Aorta (tissue), 5 donors: ENCODE data around the gene PARD6A. TPM values are rescaled to one million over a fixed set of nuclear protein-coding genes. Genes with fewer than 3 reads are reported as not detected.
A peak's percentile ranks its signal among the peaks of the same experiment; 100 is the strongest.

Experiments used
- ATAC-seq: fragments of 200-7000 bp; cut with Tn5 transposase; one replicate; pipeline ENCODE4 v1.9.1; 2022; ENCODE audit warnings: moderate library complexity; ENCODE audit not compliant: low FRiP score
- DNase-seq, 2 donors: peaks; one replicate each; pipeline ENCODE4 v3.0.0-alpha.2; 2020
- H3K27ac ChIP-seq, 2 donors: one replicate each; pipeline ENCODE4 v1.5.1; 2013; ENCODE audit warnings: low read length in 2 of 2, mild to moderate bottlenecking in 2 of 2, moderate library complexity in 2 of 2, control low read depth in 1 of 2, inconsistent platforms in 1 of 2, low read depth in 1 of 2
- H3K27me3 ChIP-seq, 2 donors: one replicate each; pipeline ENCODE4 v1.6.1; 2013; ENCODE audit warnings: control low read depth in 1 of 2, low read length in 1 of 2, mild to moderate bottlenecking in 1 of 2, moderate library complexity in 1 of 2; ENCODE audit not compliant: insufficient read depth in 2 of 2, control insufficient read depth in 1 of 2
- H3K36me3 ChIP-seq, 2 donors: one replicate each; pipeline ENCODE4 v1.6.1; 2013; ENCODE audit warnings: control low read depth in 1 of 2, low read length in 1 of 2, mild to moderate bottlenecking in 1 of 2; ENCODE audit not compliant: insufficient read depth in 2 of 2, control insufficient read depth in 1 of 2
- H3K4me1 ChIP-seq, 2 donors: one replicate each; pipeline ENCODE4 v1.6.1; 2013; ENCODE audit warnings: low read length in 2 of 2, control low read depth in 1 of 2, mild to moderate bottlenecking in 1 of 2, moderate library complexity in 1 of 2; ENCODE audit not compliant: insufficient read depth in 2 of 2, control insufficient read depth in 1 of 2
- H3K4me3 ChIP-seq, 2 donors: one replicate each; pipeline ENCODE4 v1.5.1; 2013; ENCODE audit warnings: low read length in 2 of 2, control low read depth in 1 of 2, mild to moderate bottlenecking in 1 of 2
- H3K9me3 ChIP-seq: one replicate; pipeline ENCODE4 v1.6.1; 2013; ENCODE audit warnings: mild to moderate bottlenecking, low read length; ENCODE audit not compliant: control insufficient read depth
- WGBS, 2 donors: extraction: QIAGEN DNeasy Blood & Tissue Kit; methylation state at CpG; one replicate each; pipeline ENCODE4 v1.1.7; 2013; 5-methylcytosine and 5-hydroxymethylcytosine counted together
- intact Hi-C, 2 donors: fragments of 100-400 bp; cut with DNase I; formaldehyde crosslinking; loops; one replicate each; pipeline versions ENCODE4 v1.14.2 to v1.15.0; 2022
- polyA plus RNA-seq, 2 donors: library from polyadenylated mRNA; stranded (reverse); fragments of 200-250 nt; gene quantifications; one replicate each; pipeline ENCODE4 v1.2.3, GENCODE V29; 2013
- total RNA-seq, 2 donors: library from RNA; stranded (reverse); fragmentation: NEBNext Ultra II Directional; extraction: Animal tissue kit (Norgen Biotek cat#: 25700); gene quantifications; one replicate each; pipeline ENCODE4 v1.2.1, GENCODE V29; 2021
- donor health status: healthy with polysubstance abuse.
- donor health status: Bipolar disorder and iron deficiency.
- donor health status: DM: no; HTN: no; CAD: no.
- donor health status: DM: no; HTN: no; CAD: no.
- donor health status: DM: yes; HTN: yes; CAD: no.

Gene PARD6A
- total and polyA plus RNA-seq, 4 donors = 3.9 to 7.8 (median 5.6) TPM

DNA sequence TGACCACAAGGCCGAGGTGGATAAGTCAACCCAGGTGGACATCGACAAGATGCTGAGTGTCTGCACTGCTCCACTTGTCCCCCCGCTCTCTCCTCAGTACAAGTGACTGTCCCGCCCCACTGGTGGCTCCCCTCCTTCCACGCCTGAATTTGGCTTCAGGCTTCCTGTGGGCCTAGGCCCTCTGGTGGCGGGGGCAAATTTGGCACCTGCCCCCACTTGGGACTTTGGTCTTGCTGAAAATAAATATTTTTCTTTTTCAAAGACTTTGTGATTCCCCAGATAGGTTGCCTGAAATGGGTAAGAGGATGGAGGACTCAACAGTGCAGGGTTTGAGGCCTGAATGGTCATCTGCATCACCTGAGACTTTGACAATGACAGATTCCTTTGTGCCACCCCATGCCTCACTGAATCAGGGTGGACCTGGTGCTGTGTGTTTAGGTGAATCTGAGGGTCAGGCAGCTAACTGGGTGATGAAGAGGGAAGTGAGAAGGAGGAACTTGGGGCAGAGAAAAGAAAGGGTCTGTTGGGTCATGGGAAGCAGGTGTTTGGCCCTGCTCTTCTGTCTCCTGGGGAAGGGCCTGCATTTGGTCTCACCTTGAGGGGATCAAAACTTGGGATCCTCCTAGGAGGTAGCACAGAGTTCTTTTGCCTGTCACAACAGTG lies 7.9 kb downstream of the PARD6A start:
- H3K4me3 ChIP-seq = no peak overlapping the region
- no peak for DNase-seq
- no peaks in the 10 kb centered on the region for H3K9me3 ChIP-seq
- H3K27me3 ChIP-seq = no peaks in the 10 kb centered on the region
- no peak overlapping the region for H3K27ac ChIP-seq
- H3K36me3 ChIP-seq = no peaks in the 10 kb centered on the region
- intact Hi-C loops = loop anchor here (2.0 to 5.0 kb wide), 2 partner anchors 121 to 148 kb away; no protein-coding TSS in a partner anchor
- no peak for ATAC-seq
- WGBS, 2 donors = 88 to 89% methylated on average over 6 of the region's 6 CpGs
- H3K4me1 ChIP-seq = no peaks in the 10 kb centered on the region

DNA sequence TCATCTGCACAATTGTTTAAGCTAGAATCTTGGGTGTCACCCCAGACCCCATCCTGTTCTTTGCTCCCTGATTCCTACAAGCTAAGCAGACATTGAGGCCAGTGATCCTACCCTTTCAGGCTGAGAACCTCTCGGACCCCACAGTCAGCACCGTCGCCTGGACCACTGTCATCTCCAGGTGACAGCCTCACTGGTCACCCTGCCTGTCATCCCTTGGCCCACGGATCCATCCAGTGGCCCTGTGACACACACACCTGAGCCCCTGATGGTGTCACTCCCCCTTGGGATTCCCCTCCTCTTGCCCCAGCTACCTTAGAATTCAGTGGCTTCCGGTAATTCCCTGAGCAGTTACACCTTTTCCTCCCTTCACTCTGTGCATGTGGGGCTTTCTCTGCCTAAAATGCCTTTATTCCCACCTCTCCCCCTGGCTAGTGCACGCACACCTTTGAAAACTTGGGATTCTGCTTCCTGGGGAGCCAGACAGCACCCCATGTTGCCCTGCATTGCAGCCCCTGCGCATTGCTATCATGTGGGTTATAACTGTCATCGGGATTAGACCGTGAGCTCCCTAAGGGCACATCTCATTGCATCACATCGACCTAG lies 8.8 kb downstream of the PARD6A start:
- DNase-seq (no peak), ATAC-seq (no peak)
- Histone ChIP-seq H3K27ac (no peak overlapping the region), H3K4me3 (no peak overlapping the region), H3K4me1 (no peaks in the 10 kb centered on the region), H3K9me3 (no peaks in the 10 kb centered on the region), H3K36me3 (no peaks in the 10 kb centered on the region), H3K27me3 (no peaks in the 10 kb centered on the region)
- intact Hi-C loops = loop anchor here (2.0 to 5.0 kb wide), 2 partner anchors 122 to 149 kb away; no protein-coding TSS in a partner anchor
- 88 to 90% methylated on average over 10 of the region's 10 CpGs for WGBS, 2 donors

DNA sequence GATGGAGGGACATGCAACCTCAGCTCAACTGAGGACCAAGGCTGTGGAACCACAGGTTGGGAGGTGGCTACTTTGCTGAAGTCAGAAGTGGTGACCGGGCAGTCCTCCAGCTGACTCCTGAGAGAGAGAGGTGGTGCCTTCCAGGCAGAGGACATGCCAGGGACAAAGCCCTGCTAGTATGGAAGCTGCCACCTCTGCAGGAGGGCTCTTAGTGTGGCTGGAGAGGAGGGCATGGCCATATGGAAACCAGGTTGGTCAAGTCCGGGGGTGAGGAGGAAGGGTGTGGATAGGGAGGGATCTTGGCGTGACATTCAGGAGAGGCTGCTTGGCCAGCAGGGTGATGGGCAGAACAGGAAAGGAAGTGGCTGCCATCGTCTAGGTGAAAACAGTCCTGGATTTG lies 11.5 kb downstream of the PARD6A start:
- DNase-seq = no peak
- intact Hi-C loops = no loop called here
- Histone ChIP-seq H3K36me3 (no peaks in the 10 kb centered on the region), H3K4me1 (no peaks in the 10 kb centered on the region), H3K9me3 (no peaks in the 10 kb centered on the region), H3K27me3 (no peaks in the 10 kb centered on the region), H3K27ac (no peak overlapping the region), H3K4me3 (no peak overlapping the region)
- no peak for ATAC-seq
- 46 to 52% methylated on average over 4 of the region's 4 CpGs for WGBS, 2 donors

DNA sequence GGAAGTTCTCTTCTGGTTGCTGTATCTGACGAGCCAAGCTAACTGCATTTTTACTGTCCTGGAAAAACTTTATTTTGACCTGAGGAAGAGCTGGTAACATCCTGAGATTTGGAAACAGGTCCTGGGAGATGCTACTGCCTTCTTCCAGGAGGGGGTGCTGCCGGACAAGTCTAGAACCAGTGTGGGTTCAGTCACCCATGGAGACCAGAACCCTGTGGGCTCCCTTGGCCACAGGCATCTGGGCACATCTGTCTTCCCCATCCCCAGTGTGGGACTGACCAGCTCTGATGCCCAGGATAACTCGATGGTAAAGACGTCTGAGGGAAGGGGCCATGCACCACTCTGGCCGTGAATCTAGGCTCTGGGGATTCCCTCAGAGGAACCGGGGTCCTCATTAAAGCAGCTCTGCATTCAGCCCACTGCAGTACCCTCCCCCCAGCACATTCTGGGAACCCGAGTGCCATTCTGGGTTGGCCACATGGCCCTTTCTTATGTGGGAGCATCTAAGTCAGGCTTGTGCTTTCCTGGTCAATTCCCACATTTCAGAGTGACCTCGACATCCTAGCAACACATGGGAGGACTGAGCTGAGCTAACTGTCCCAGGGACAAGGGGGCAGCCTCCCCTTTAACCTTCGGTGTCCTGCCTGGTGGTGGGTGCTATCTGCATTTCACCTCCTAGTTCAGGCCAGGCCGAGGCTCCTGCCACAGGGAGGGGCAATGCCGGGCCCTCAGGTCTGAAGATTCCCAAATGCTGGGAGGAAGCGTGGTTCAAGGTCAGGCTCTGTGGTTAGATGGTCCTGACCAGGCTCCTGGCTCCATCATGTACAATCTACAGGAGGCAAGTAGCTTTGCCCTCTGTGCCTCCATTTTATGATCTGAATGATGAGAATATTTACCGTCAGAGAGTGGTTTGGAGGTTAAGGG lies 12.2 kb downstream of the PARD6A start:
- H3K4me1 ChIP-seq = no peaks in the 10 kb centered on the region
- 63 to 66% methylated on average over 13 of the region's 13 CpGs for WGBS, 2 donors
- no peaks in the 10 kb centered on the region for H3K27me3 ChIP-seq
- no peaks in the 10 kb centered on the region for H3K9me3 ChIP-seq
- no peak overlapping the region for H3K4me3 ChIP-seq
- peak; percentile 55 for ATAC-seq
- H3K27ac ChIP-seq = no peak overlapping the region
- intact Hi-C loops = no loop called here
- H3K36me3 ChIP-seq = no peaks in the 10 kb centered on the region
- peak; percentile 84 for DNase-seq

DNA sequence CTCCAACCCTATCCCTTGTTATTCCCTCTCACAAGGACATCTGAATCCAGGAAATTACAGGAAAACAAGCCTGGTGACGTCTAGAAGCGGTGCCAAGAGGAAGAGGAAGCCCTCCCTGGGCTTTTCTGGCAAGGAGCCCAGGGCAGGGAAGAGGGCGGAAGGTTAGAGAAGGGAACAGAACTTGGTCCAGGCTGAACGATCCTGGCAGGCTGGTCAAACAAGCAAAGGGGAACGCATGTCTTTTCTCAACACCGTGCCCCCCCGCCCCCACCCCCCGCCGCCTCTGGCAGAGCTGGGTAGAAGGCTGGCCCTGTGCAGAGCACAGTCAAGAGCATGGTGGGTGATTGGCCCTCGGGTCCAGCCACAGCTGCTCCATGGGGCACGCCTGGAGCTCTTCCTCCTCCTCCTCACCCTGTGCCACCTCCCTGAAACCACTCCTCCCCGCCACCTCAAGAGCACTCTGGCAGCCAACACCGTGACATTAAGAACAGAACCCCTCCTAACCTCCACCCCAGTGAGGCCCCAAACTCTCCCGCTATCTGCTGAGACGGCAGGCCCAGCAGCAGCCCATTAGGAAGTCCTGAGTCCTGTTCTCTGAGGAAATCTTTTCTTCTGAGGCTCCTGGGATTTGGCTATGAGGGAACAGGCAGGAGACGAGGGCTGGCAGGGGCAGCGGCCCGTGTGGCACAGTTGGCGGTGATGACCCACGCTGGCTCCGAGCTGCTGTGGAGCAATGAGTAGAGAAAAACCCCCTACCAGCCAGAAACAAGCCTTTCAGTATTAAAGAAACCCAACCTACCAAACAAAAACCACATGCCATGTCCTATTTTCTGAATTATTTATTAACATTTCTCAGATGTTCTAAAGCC lies 13.2 kb downstream of the PARD6A start:
- peak; percentile 82 to 84 for DNase-seq
- whole genome bisulfite sequencing, 2 donors = 58 to 61% methylated on average over 21 of the region's 21 CpGs

DNA sequence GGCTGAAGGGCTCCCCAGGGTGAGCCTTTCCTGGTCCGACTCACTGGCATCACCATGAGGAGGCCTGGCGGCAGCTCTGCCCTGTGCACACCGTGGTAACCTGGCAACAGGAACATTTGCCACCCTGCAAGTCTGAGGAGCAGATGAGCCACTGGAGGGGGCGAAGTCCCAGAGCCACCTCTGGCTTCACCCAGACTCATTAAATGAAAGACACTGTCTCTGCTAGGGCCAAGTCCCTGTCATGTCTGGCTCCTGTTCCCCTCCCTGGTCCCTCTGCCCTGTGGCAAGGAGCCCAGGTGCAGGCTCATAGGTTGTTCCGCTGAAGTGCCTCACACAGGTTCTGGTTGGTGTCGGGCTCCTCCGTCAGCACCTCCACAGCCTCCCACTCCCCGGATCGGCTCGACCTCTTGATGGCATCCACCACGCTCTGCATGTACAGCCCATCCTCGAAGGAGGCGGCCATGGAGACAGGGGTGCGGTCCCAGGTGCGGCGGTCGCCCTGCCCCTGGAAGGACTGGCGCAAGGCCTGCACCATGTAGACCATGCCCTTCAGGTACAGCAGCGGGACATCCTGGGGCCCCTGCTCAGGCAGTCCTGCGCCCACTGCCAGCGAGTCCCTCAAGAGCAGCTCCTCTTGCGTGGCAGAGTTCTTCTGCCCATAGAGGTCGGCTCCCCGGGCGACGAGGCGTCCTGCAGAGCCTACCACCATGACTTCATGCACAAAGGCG lies 14.3 kb downstream of the PARD6A start:
- H3K27me3 ChIP-seq = no peaks in the 10 kb centered on the region
- H3K4me3 ChIP-seq = no peak overlapping the region
- WGBS, 2 donors = 95 to 97% methylated on average over 28 of the region's 28 CpGs
- H3K4me1 ChIP-seq = no peaks in the 10 kb centered on the region
- intact Hi-C loops = no loop called here
- no peak overlapping the region for H3K27ac ChIP-seq
- H3K9me3 ChIP-seq = no peaks in the 10 kb centered on the region
- no peaks in the 10 kb centered on the region for H3K36me3 ChIP-seq
- DNase-seq (no peak), ATAC-seq (no peak)

More for the DNA sequence above, 13.2 kb downstream of the PARD6A start:
- H3K36me3 ChIP-seq = no peaks in the 10 kb centered on the region
- ATAC-seq = peak; percentile 59
- H3K4me1 ChIP-seq = no peaks in the 10 kb centered on the region
- H3K9me3 ChIP-seq = no peaks in the 10 kb centered on the region
- no peak overlapping the region for H3K4me3 ChIP-seq
- no peak overlapping the region for H3K27ac ChIP-seq
- no peaks in the 10 kb centered on the region for H3K27me3 ChIP-seq
- intact Hi-C loops = no loop called here

DNA sequence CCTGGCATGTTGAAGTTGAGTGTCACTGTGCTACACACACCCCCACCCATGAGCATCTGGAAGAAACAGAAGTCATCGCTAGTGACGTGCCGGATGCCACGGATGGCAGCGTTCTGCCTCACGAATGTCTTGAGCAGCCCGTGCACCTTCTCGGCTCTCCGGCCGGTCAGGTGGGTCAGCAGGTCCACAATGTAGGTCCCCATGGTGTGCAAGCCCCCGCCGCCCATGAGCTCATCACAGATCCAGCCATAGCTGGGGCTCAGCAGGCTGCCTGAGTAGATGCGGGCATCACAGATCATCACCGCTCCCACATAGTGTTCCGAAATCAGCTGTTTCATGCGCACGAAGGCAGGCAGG lies 14.8 kb downstream of the PARD6A start:
- 95 to 96% methylated on average over 17 of the region's 17 CpGs for WGBS, 2 donors
- Histone ChIP-seq H3K9me3 (no peaks in the 10 kb centered on the region), H3K27me3 (no peaks in the 10 kb centered on the region), H3K36me3 (no peaks in the 10 kb centered on the region), H3K4me3 (no peak overlapping the region), H3K4me1 (no peaks in the 10 kb centered on the region), H3K27ac (no peak overlapping the region)
- DNase-seq (no peak), ATAC-seq (no peak)
- intact Hi-C loops = no loop called here

DNA sequence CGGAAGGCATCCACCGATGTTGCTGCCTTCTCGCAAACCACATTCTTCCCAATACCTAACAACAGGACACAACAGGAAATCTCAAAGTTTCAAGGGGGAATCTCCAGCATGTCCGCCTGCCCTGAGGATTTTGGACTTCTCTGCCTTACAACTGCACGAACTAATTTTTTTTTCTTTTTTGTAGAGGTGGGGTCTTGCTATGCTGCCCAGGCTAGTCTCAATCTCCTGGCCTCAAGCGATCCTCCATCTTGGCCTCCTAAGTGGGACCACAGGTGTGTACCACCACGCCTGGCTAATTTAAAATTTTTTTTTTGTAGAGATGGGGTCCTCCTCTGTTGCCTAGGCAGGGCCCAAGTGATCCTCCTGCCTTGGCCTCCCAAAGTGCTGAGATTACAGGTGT lies 15.2 kb downstream of the PARD6A start:
- no peak overlapping the region for H3K4me3 ChIP-seq
- H3K27me3 ChIP-seq = no peaks in the 10 kb centered on the region
- H3K27ac ChIP-seq = no peak overlapping the region
- ATAC-seq = no peak
- H3K36me3 ChIP-seq = no peaks in the 10 kb centered on the region
- no peaks in the 10 kb centered on the region for H3K9me3 ChIP-seq
- intact Hi-C loops = no loop called here
- 97% methylated on average over 7 of the region's 7 CpGs for WGBS, 2 donors
- no peaks in the 10 kb centered on the region for H3K4me1 ChIP-seq
- no peak for DNase-seq
